Measurements from ENCODE around the gene CCNT1. TPM values are rescaled to one million over a fixed set of nuclear protein-coding genes. Genes with fewer than 3 reads are reported as not detected.

The CCNT1 gene
- total and polyA plus RNA-seq, 2 of the 13 experiments (the other 11 are each of a cell fraction or from before 2014, with no cell fraction given) = 18.0 to 28.2 TPM

GRCh38 chr12:48716493-48717251, at the start of gene CCNT1 (continued):
- TF ChIP-seq SRY (CRISPR knock-in tag; IDR thresholded peaks at IDR 0.05) (peak; percentile 94), HMGXB3 (CRISPR knock-in tag; IDR thresholded peaks at IDR 0.05; ENCODE audit: borderline replicate concordance) (peak; percentile 96; the same call in 1 of the 2 replicates), RFXAP (CRISPR knock-in tag; IDR thresholded peaks at IDR 0.05; ENCODE audit: borderline replicate concordance) (peak; percentile 58; the same call in 1 of the 2 replicates), ZNF230 (CRISPR knock-in tag; IDR thresholded peaks at IDR 0.05) (peak; percentile 91), ZNF891 (CRISPR knock-in tag; IDR thresholded peaks at IDR 0.05) (peak; percentile 81), ZNF124 (CRISPR knock-in tag; IDR thresholded peaks at IDR 0.05) (no peak), ARID4A (CRISPR knock-in tag; IDR thresholded peaks at IDR 0.05; ENCODE audit: borderline replicate concordance) (peak; percentile 90), SALL2 (CRISPR knock-in tag; IDR thresholded peaks at IDR 0.05) (peak; percentile 80), TOPORS (CRISPR knock-in tag; IDR thresholded peaks at IDR 0.05) (peak; percentile 32; the same call in 1 of the 2 replicates), ZFAT (CRISPR knock-in tag; conservative IDR thresholded peaks at IDR 0.05) (no peak), ZNF773 (CRISPR knock-in tag; IDR thresholded peaks at IDR 0.05; ENCODE audit: borderline replicate concordance) (no peak), SIN3A (IDR thresholded peaks at IDR 0.05; ENCODE audit: borderline replicate concordance, low read depth, low read length) (peak; percentile 83; the same call in 1 of the 2 replicates), ZNF563 (CRISPR knock-in tag; IDR thresholded peaks at IDR 0.05) (peak; percentile 76; the same call in 1 of the 2 replicates)
- TF ChIP-seq, protein P1, sequence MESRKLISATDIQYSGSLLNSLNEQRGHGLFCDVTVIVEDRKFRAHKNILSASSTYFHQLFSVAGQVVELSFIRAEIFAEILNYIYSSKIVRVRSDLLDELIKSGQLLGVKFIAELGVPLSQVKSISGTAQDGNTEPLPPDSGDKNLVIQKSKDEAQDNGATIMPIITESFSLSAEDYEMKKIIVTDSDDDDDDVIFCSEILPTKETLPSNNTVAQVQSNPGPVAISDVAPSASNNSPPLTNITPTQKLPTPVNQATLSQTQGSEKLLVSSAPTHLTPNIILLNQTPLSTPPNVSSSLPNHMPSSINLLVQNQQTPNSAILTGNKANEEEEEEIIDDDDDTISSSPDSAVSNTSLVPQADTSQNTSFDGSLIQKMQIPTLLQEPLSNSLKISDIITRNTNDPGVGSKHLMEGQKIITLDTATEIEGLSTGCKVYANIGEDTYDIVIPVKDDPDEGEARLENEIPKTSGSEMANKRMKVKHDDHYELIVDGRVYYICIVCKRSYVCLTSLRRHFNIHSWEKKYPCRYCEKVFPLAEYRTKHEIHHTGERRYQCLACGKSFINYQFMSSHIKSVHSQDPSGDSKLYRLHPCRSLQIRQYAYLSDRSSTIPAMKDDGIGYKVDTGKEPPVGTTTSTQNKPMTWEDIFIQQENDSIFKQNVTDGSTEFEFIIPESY (CRISPR knock-in tag; IDR thresholded peaks at IDR 0.05) = 0 out of 2 replicates have a peak, but pooled peaks have one; percentile 8
- TF ChIP-seq, protein P2, sequence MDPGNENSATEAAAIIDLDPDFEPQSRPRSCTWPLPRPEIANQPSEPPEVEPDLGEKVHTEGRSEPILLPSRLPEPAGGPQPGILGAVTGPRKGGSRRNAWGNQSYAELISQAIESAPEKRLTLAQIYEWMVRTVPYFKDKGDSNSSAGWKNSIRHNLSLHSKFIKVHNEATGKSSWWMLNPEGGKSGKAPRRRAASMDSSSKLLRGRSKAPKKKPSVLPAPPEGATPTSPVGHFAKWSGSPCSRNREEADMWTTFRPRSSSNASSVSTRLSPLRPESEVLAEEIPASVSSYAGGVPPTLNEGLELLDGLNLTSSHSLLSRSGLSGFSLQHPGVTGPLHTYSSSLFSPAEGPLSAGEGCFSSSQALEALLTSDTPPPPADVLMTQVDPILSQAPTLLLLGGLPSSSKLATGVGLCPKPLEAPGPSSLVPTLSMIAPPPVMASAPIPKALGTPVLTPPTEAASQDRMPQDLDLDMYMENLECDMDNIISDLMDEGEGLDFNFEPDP (CRISPR knock-in tag; conservative IDR thresholded peaks at IDR 0.05) = no peak
